ENCODE measurements around the gene FFAR1. TPM values are rescaled to one million over a fixed set of nuclear protein-coding genes. Genes with fewer than 3 reads are reported as not detected.

Gene FFAR1
- total and polyA plus RNA-seq, 2 donors (not counting 3 experiments of a cell fraction or from before 2014, with no cell fraction given): not detected

- no TSS peak for BruUV-seq (replicated peaks)
- Histone ChIP-seq H3K79me2 (ENCODE audit: control insufficient read depth, insufficient read depth, low read length) (no peaks in the 10 kb centered on the region), H3K27ac (ENCODE audit: insufficient read depth, low read depth, low read length) (no peak overlapping the region), H3K9me1 (replicated peaks; ENCODE audit: control insufficient read depth, extremely low read depth, insufficient read depth, low read length) (no peaks in the 10 kb centered on the region), H3K4me3 (replicated peaks in 1 of 3; ENCODE audit: insufficient read depth in 1 of 3, low read depth in 1 of 3, low read length in 3 of 3) (no peak overlapping the region), H3K4me2 (ENCODE audit: insufficient read depth, low read length) (no peak overlapping the region), H3K4me1 (ENCODE audit: control insufficient read depth, extremely low read depth, insufficient read depth, low read length) (no peaks in the 10 kb centered on the region), H3K36me3 (ENCODE audit: control insufficient read depth in 2 of 2, extremely low read depth in 1 of 2, insufficient read depth in 2 of 2, low read length in 2 of 2) (no peaks in the 10 kb centered on the region), H2AFZ (ENCODE audit: low read depth, low read length) (no peak overlapping the region), H3K9me3 (replicated peaks; ENCODE audit: control insufficient read depth, insufficient read depth, low read length) (no peaks in the 10 kb centered on the region), H4K20me1 (replicated peaks; ENCODE audit: control insufficient read depth, extremely low read depth, insufficient read depth, low read length) (no peaks in the 10 kb centered on the region), H3K9ac (replicated peaks; ENCODE audit: extremely low read depth, insufficient read depth, low read length) (no peak overlapping the region), H3K27me3 (ENCODE audit: control insufficient read depth in 2 of 2, insufficient read depth in 2 of 2, low read length in 2 of 2) (no peaks in the 10 kb centered on the region)
- FAIRE-seq (no peak), DNase-seq (ENCODE audit: low read depth, low spot score) (no peak)
- dilution Hi-C loops (cut with MboI; ENCODE audit: extremely low pct_ligation_motif_present, low sequenced_read_pairs): no loop called here
- intact Hi-C loops (cut with micrococcal nuclease): no loop called here
- TF ChIP-seq POLR2A (IDR thresholded peaks at IDR 0.05; ENCODE audit: low read depth, low read length) (no peak), FOS (IDR thresholded peaks at IDR 0.05; ENCODE audit: borderline replicate concordance, insufficient read depth, low read length) (no peak), JUN (IDR thresholded peaks at IDR 0.05; ENCODE audit: borderline replicate concordance, insufficient read depth, insufficient read length, low read depth) (no peak), GATA2 (IDR thresholded peaks at IDR 0.05; ENCODE audit: insufficient read depth, insufficient read length, low read depth, low read length) (no peak), POLR2AphosphoS5 (IDR thresholded peaks at IDR 0.05; ENCODE audit: insufficient read depth, low read depth, low read length) (no peak), CTCF (IDR thresholded peaks at IDR 0.05; ENCODE audit: extremely low read depth in 1 of 2, insufficient read depth in 1 of 2, low read depth in 1 of 2, low read length in 2 of 2) (no peak), MYC (IDR thresholded peaks at IDR 0.05; ENCODE audit: low read depth, low read length) (no peak), EZH2 (IDR thresholded peaks at IDR 0.05; ENCODE audit: borderline replicate concordance, low read depth, low read length, severe bottlenecking) (no peak)
- TF ChIP-seq, protein P1, sequence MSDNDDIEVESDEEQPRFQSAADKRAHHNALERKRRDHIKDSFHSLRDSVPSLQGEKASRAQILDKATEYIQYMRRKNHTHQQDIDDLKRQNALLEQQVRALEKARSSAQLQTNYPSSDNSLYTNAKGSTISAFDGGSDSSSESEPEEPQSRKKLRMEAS (IDR thresholded peaks at IDR 0.05; ENCODE audit: insufficient read depth, insufficient read length): no peak
- ChIA-PET CTCF (no interaction called here), POLR2A (no interaction called here)
Measured at GRCh38 chr19:35310331-35310730, 37.4 kb upstream of the FFAR1 start.
